Neural cell (in vitro differentiated cells): ENCODE data around the gene DNAAF5. TPM values are rescaled to one million over a fixed set of nuclear protein-coding genes. Genes with fewer than 3 reads are reported as not detected.
A peak's percentile ranks its signal among the peaks of the same experiment; 100 is the strongest.

Experiments
- H2AFZ ChIP-seq: fragments of 200-600, 300-800 bp; sonication (generic), shearing (Covaris generic); 2 replicates; pipeline ENCODE4 v1.6.0; 2014; ENCODE audit warnings: low read depth, mild to moderate bottlenecking, antibody characterized with exemption, low read length, moderate library complexity
- H3F3A ChIP-seq: fragments of 200-600 bp; shearing (Covaris generic); 2 replicates; pipeline ENCODE4 v1.6.1; 2016; ENCODE audit warnings: mild to moderate bottlenecking, moderate library complexity, mixed read lengths, antibody characterized with exemption, low read length; ENCODE audit not compliant: insufficient read depth, poor library complexity, severe bottlenecking
- H3K27ac ChIP-seq: fragments of 200-600, 300-800 bp; sonication (generic), shearing (Covaris generic); 2 replicates; pipeline ENCODE4 v1.5.1; 2014; ENCODE audit warnings: mild to moderate bottlenecking, low read length, moderate library complexity
- H3K27me3 ChIP-seq: fragments of 300-800, 200-600 bp; sonication (generic), shearing (Covaris generic); 2 replicates; pipeline ENCODE4 v1.6.0; 2014; ENCODE audit warnings: mild to moderate bottlenecking, low read depth, low read length, moderate library complexity; ENCODE audit not compliant: insufficient read depth
- H3K36me3 ChIP-seq: fragments of 300-800, 200-600 bp; sonication (generic), shearing (Covaris generic); 2 replicates; pipeline ENCODE4 v1.5.1; 2014; ENCODE audit warnings: mild to moderate bottlenecking, antibody characterized with exemption, low read length, moderate library complexity; ENCODE audit not compliant: insufficient read depth
- H3K4me2 ChIP-seq: fragments of 300-800, 200-600 bp; sonication (generic), shearing (Covaris generic); 2 replicates; pipeline ENCODE4 v1.6.0; 2014; ENCODE audit warnings: mild to moderate bottlenecking, low read length
- H3K4me3 ChIP-seq: fragments of 300-800, 200-600 bp; sonication (generic), shearing (Covaris generic); 2 replicates; pipeline ENCODE4 v1.5.1; 2014; ENCODE audit warnings: mild to moderate bottlenecking, low read length, moderate library complexity
- H3K79me2 ChIP-seq: fragments of 200-600 bp; shearing (Covaris generic); replicated peaks from 2 replicates; pipeline ENCODE4 v1.6.0; 2014; ENCODE audit warnings: mild to moderate bottlenecking, low read length, moderate library complexity; ENCODE audit not compliant: insufficient read depth
- H3K9ac ChIP-seq: fragments of 300-800, 200-600 bp; sonication (generic), shearing (Covaris generic); 2 replicates; pipeline ENCODE4 v1.6.1; 2016; ENCODE audit warnings: mild to moderate bottlenecking, low read length, mixed read lengths
- H3K9me2 ChIP-seq: fragments of 200-600 bp; shearing (Covaris generic); 2 replicates; pipeline ENCODE4 v1.6.1; 2016; ENCODE audit warnings: mild to moderate bottlenecking, low read length, mixed read lengths; ENCODE audit not compliant: insufficient read depth
- H3K9me3 ChIP-seq: fragments of 200-600, 300-800 bp; sonication (generic), shearing (Covaris generic); 2 replicates; pipeline ENCODE4 v1.6.1; 2016; ENCODE audit warnings: mild to moderate bottlenecking, mixed run types, low read length, moderate library complexity, mixed read lengths
- H4K20me1 ChIP-seq: fragments of 200-600 bp; shearing (Covaris generic); 2 replicates; pipeline ENCODE4 v1.6.1; 2016; ENCODE audit warnings: mild to moderate bottlenecking, mixed run types; ENCODE audit not compliant: insufficient read depth
- CTCF ChIP-seq: fragments of 450-650 bp; IDR thresholded peaks from 2 replicates; pipeline ENCODE4 v1.5.1; 2014; ENCODE audit warnings: antibody characterized with exemption, mild to moderate bottlenecking, moderate library complexity; ENCODE audit not compliant: poor library complexity, severe bottlenecking
- EP300 ChIP-seq: fragments of 450-650 bp; conservative IDR thresholded peaks from 2 replicates; pipeline ENCODE4 v1.6.1; 2014; ENCODE audit warnings: antibody characterized with exemption, mild to moderate bottlenecking, moderate library complexity; ENCODE audit not compliant: poor library complexity, severe bottlenecking
- EZH2 ChIP-seq: fragments of 200-600, 300-800 bp; shearing (Covaris generic), sonication (generic); IDR thresholded peaks from 2 replicates; pipeline ENCODE4 v1.6.1; 2014; ENCODE audit warnings: antibody characterized with exemption, low read length, borderline replicate concordance, mild to moderate bottlenecking; ENCODE audit not compliant: insufficient read depth, poor library complexity, severe bottlenecking
- MXI1 ChIP-seq: fragments of 450-650 bp; conservative IDR thresholded peaks from 2 replicates; pipeline ENCODE4 v1.6.1; 2014; ENCODE audit warnings: antibody characterized with exemption, mild to moderate bottlenecking; ENCODE audit not compliant: poor library complexity, severe bottlenecking
- POLR2AphosphoS5 ChIP-seq: IDR thresholded peaks from 2 replicates; pipeline ENCODE4 v1.6.1; 2012
- RAD21 ChIP-seq: fragments of 450-650 bp; conservative IDR thresholded peaks from 2 replicates; pipeline ENCODE4 v1.6.1; 2014; ENCODE audit warnings: antibody characterized with exemption, mild to moderate bottlenecking, moderate library complexity
- REST ChIP-seq: IDR thresholded peaks from 2 replicates; pipeline ENCODE4 v1.6.1; 2012; ENCODE audit warnings: borderline replicate concordance
- SMC3 ChIP-seq: fragments of 450-650 bp; conservative IDR thresholded peaks from 2 replicates; pipeline ENCODE4 v1.6.1; 2014; ENCODE audit warnings: antibody characterized with exemption, mild to moderate bottlenecking, moderate library complexity; ENCODE audit not compliant: poor library complexity
- TAF1 ChIP-seq: IDR thresholded peaks from 2 replicates; pipeline ENCODE4 v1.6.1; 2012; ENCODE audit warnings: low read depth
- polyA plus RNA-seq: library from polyadenylated mRNA; depleted of rRNA; stranded (reverse); fragments of >200 nt; gene quantifications from 2 replicates; pipeline ENCODE4 v1.2.3, GENCODE V29; 2014

The DNAAF5 gene
- polyA plus RNA-seq, 1 donor from 2014 or later, result 5.3 TPM

GRCh38 chr7:774161-775109 lies 47.9 kb downstream of the DNAAF5 start:
- Histone ChIP-seq H3K4me2 (no peak overlapping the region), H3K79me2 (no peaks in the 10 kb centered on the region), H3K27ac (no peak overlapping the region), H3K27me3 (no peaks in the 10 kb centered on the region), H3K9me3 (no peaks in the 10 kb centered on the region), H3K9me2 (no peaks in the 10 kb centered on the region), H4K20me1 (no peaks in the 10 kb centered on the region), H3K9ac (no peak overlapping the region), H3K36me3 (no peaks in the 10 kb centered on the region), H3F3A (no peaks in the 10 kb centered on the region), H3K4me3 (no peak overlapping the region), H2AFZ (no peak overlapping the region)
- TF ChIP-seq EZH2 (no peak), REST (no peak), RAD21 (peak; percentile 90), TAF1 (no peak), SMC3 (peak; percentile 92), POLR2AphosphoS5 (no peak), EP300 (no peak), CTCF (peak; percentile 88), MXI1 (no peak)

GRCh38 chr7:776381-776780 lies 49.9 kb downstream of the DNAAF5 start:
- Histone ChIP-seq H3K9ac (no peak overlapping the region), H3F3A (no peaks in the 10 kb centered on the region), H3K4me3 (no peak overlapping the region), H3K27me3 (no peaks in the 10 kb centered on the region), H3K36me3 (no peaks in the 10 kb centered on the region), H2AFZ (no peak overlapping the region), H3K9me2 (no peaks in the 10 kb centered on the region), H4K20me1 (no peaks in the 10 kb centered on the region), H3K79me2 (no peaks in the 10 kb centered on the region), H3K4me2 (no peak overlapping the region), H3K9me3 (no peaks in the 10 kb centered on the region), H3K27ac (no peak overlapping the region)
- no peak for TF ChIP-seq MXI1
- TF ChIP-seq CTCF, result no peak
- TF ChIP-seq RAD21, result no peak
- TF ChIP-seq EZH2, result no peak
- no peak for TF ChIP-seq POLR2AphosphoS5
- TF ChIP-seq REST, result no peak
- no peak for TF ChIP-seq TAF1
- TF ChIP-seq EP300, result no peak
- TF ChIP-seq SMC3, result no peak
